ENCODE measurements around the gene DCAF15.
A peak's percentile ranks its signal among the peaks of the same experiment; 100 is the strongest.

DCAF15 gene

DNA sequence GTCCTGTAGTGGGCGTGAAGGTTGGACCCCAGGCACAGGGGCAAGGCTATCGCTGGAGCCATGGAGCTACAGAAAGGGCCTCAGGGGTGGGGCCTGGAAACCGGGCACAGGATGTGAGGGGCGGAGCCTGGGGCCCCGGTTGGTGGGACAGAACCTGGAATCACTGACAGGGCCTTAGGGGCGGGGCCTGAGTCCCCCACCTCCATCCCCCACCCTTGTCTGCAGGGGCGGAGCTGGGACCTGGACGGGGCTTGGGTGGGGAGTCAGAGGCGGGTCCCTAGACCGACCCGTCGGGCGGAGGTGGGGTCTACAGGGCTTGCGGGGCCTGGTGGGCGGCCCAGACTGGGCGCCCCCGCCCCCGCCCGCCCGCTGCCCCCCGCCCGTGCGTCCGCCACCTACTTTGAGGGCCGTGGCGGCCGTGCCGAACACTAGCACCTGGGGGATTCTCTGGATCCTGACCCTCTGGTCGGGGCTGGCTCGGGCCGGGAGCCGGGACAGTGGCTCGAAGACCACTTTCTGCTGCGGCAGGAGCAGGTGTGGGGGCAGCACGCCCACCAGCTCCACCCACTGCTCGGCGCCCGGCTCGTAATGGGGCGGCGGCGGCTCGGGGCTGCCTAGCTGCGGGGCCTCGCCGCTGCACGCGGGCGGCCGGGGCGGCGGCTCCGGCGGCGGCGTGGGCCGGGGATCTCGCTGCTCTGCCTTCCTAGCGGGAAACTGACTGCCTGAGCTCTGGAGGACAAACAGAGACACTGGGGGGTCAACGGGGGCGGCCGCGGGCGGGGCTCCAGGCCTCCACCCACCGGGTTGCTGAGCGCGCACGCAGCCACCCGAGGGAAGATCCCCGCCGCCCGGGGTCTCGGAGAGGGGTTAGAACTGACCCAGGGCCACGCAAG is 26.3 kb downstream of the DCAF15 start:
- peak; percentile 26 for DNase-seq

DNA sequence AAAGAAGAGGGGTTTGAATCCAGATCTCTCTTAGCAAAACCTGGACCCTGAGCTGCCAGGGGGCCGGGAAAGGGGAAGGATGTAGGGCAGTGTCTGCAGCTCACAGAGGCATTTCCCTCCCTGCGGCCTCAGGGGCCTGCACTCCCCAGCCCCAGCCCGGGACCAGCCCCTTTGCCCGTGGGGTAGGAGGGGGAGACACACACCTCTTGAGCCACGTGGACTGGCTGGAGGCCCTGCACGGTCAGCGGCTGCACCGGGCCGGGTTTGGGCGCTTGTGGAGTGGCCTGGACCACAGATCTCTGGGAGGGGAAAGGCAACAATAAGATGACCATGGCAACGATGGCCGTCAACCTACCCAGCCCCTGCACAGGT is 26.9 kb downstream of the DCAF15 start:
- DNase-seq: no peak

DNA sequence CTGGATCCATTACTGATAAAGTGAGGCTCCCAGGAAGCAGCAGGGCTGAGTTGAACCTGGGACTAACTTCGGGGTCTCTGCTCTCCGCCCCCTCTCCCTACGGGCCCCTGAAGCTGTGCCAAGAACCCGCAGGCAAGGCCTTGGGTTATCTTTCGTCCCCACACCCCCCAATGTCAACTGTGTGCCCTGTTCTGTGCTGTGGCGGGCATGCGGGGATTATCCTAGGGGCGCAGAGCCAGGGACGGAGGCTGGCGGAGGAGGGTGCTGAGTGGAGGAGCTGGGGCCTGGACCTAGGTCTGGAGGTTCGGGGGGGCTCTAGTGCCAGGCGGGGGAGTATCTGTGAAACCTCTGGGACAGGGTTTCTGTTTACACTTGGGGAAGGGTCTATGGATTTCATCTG is 27.4 kb downstream of the DCAF15 start:
- no peak for DNase-seq

DNA sequence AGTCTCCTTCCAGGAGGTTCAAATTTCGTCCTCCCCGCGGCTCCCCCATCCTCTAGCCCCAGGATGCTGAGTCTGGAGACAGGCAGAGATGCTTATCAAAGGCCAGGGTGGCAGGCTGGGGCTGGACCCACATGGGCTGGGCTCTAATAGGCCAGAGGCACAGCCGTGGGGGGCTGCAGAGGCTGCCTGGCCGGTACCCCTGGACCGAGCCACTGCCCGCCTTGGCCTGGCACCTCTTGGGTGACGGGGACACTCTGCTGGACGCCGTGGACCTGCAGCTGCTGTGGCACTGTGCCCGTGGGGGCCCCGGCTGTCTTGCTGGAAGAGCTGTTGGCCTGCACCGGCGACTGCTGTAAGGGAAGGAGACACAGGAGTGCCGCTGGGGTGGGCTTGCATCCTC is 28.0 kb downstream of the DCAF15 start:
- DNase-seq: no peak

DNA sequence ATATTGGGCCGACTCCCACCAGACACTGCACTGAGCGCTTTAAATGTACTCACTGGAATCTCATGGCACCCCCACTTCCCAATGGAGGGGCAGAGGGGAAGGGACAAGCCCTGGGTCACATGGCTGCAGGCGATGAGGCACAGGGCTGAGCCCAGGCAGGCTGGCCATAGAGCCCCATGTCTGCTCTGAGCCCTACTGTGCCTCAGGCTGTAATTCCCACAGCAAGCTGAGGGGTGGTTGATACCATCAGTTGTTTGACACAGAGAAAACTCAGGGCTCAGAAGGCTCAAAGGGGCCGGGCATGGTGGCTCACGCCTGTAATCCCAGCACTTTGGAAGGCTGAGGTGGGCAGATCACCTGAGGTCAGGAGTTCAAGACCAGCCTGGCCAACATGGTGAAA is 28.7 kb downstream of the DCAF15 start:
- DNase-seq: no peak

DNA sequence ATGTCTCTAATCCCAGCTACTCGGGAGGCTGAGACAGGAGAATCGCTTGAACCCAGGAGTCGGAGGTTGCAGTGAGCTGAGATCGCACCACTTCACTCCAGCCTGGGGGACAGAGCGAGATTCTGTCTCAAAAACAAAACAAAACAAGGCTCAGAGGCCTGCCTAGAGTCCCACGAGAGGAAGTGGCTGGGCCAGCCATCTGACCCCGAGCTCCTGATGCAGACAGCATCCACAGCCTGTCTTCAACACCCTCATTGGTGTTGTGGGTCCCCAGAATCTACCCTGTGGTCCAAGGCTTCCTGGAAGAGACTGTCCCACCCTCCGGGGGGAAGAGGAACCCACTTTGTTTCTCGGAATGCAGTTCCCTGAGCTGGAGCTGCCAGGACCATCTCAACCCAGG is 29.2 kb downstream of the DCAF15 start:
- DNase-seq: no peak

DNA sequence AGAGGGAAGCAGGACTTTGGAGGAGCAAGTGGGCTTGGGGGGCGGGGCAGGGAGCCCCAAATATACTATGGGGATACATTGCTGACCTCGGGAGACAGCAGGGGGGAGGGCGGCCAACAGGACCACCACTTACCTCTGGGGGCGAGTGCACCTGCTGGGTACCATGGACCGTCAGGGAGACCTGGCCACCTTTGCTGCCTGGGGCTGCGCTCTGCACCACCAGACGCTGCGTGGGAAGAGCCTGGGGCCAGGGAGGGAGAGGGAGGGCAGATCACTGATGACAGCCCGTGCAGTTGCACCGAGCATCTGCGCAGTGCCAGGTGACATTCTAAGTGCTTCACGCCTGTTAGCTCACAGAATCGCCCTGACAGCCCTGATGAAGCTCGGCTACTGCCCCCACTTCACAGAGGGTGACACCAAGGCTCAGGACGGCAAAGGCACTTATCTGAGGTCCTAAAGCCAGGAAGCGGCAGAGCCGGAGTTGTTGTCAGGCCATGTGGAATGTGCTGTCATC is 29.7 kb downstream of the DCAF15 start:
- DNase-seq: no peak

DNA sequence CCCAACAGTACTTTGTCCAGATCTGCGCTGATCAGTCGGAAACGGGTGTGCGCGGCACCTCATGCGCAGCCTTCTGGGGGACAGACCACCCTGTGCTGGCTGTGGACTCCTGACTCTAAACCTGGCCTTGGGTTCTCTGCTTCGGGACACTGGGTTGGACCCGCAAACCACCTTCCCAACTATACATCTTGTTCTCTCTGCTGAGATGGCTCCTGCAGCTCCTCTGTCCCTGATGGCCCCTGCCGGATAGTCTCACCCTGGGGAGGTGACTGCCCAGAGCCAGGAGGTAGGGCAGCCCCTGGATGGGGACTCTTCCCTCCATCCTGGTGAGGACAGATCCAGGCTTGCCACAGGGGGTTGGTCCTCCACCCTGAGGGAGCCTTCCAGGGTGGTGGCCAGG is 30.5 kb downstream of the DCAF15 start:
- no peak for DNase-seq

DNA sequence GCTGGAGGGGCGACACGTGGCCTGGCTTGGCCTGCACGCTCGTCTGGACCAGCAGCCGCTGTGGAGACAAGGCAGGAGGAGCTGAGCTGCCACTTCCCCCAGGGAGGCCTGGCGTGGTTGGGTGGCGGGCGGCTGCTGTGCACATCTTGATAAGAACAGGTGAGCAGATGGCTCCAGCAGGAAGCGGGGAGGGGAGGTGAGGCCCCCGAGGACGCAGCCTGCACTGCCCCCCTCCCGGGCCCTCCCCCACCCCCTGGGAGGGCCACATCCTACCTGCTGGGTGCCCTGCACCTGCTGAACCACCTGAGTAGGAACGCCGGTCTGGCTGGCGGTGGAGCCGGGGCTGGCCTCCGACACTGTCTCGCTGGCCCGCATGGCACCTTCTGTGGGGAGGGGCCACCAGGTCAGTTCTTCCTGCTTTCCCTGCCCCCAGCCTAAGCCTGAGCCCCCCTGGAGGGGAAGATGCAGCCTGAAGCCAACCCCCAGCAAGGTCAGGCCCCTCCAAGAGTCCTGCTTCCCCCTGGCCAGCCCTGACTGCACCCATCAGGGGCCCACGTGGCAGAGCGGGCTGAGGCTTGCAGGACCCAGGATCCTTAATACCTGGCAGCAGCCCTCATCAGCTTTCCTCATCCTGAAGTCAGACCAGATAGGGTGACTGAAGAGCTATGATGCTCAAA is 31.0 kb downstream of the DCAF15 start:
- no peak for DNase-seq

DNA sequence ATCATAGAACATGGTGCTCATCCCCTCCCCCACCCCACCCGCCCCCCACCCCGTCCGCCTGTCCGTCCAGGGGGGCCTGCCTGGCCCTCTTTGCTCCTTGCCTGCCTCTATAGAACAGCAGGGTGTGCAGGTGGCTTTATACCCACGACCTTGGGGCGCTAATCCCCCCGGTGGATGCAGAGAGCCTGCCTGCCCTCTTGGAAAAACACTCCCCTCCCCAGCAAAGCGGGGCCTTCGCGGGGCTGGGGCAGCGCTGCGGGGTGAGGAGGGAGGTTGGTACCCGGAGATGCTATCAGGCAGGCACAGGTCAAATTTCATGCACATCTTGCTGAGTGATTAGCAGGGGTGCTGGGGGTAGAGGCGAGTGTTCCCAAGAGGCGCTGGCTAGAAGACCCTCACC is 31.9 kb downstream of the DCAF15 start:
- DNase-seq: no peak

DNA sequence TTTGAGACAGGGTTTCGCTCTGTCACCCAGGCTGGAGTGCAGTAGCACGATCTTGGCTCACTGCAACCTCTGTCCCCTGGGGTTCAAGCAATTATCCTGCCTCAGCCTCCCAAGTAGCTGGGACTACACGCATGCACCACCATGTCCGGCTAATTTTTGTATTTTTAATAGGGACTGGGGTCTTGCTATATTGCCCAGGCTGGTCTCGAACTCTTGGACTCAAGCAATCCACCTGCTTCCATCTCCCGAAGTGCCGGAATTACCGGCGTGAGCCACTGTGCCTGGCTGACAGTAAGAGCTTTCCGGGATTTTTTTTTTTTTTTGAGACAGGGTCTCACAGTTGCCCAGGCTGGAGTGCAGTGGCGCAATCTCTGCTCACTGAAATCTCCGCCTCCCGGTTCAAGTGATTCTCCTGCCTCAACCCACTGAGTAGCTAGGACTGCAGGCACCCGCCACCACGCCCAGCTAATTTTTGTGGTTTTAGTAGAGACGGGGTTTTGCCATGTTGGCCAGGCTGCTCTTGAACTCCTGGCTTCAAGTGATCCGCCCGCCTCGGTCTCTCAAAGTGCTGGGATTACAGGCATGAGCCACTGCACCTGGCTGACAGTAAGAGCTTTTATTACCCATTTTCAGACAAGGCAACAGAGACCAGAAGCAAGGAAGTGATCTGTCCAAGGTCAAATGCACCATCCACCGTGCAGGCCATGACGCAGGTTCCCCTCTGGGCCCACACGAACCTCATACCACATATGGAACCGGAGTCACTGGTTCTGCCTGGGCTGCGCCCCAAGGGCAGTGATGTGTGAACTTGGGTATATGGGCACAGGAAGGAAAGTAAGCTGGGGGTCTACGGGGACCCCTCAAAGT is 32.8 kb downstream of the DCAF15 start:
- DNase-seq: no peak

DNA sequence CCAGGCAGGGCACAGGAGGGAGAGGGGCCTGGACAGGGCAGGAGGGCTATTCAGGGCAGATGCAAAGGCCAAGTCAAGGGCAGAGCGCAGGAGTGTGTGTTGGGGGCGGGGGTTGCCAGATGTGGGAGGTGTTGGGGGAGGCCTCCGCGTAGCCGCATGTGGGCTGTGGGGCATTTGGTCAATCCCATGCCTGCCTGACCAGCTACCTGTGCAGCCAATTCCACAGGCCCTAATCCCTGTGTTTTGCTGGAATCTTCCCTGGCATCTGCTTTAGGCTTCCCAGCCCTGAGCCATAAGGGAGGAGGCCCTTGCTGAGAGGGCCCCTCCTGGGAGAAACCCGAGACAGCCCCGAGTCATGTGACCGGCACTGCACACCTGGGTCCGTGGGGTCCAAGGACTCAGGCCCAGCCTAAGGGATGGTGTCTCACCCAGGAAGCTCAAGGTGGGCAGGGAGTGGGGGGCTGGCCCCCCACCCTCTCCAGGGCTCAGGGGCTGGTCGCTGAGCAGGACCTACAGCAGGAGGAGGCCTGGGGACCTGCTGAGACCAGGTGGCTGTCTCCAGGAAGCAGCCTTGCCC is 33.5 kb downstream of the DCAF15 start:
- DNase-seq: peak; percentile 31

DNA sequence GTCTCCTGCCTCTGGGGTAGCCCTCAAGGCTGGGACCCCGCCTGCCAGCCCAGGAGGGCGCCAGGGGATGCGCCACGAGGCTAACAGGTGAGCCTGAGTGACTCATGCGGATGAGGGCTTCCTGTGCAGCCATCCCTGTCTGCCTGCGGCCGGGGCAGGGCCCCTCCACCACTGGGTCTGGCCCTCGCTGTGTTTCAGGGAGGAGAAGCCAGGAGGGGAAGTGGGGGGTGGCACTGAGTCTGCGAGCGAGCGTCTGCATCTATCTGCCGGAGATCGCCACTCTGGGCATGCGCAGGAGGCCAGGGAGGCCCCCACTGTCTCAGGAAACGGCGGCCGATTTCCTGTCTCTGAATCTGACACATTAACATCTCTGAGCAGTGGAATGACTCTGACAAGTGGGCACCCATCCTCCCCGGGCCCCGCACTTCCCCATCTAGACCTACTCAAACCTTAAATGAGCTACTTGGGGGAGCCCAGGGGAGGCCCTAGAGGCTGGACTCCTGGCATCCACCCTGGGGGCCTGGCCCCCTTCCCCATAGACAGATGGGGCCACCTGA is 34.1 kb downstream of the DCAF15 start:
- peak; percentile 99 for DNase-seq

DNA sequence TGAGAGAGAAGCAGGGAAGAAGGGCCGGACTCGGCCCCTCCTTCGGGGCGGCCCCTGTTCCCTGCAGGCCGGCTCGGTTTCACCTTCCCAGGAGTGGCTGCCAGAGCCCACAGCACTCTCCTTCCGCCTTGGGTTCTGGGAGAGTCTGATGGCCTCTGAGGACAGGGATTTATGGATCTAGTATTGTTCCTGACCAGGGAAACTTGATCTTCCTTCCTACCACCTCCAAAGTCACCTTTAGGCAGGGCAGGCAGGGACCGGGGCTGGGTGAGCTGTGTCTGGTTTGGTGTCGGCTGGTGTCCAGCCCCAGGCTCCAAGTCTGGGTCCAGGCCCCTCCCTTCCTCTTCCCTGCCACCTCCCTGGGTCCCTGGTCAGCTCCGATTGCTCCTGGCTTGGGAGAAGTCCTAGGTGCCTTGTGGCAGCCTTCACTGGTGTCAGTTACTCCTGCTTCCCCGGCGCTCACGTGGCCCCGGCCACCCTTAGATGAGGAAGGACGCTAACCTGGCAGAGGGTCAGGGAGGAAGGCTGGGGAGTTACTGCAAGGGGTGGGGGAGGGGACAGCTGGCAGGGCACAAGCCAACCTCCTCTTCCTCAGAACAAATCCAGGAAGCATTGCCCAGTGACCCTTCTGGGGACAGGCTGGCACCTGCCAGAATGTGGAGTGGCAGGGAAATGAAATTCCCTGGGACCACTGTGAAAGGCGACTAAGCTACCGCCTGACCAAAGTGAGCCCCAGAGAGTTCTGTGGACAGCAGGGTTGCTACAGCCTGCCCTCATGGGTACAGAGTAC is 35.0 kb downstream of the DCAF15 start:
- no peak for DNase-seq

DNA sequence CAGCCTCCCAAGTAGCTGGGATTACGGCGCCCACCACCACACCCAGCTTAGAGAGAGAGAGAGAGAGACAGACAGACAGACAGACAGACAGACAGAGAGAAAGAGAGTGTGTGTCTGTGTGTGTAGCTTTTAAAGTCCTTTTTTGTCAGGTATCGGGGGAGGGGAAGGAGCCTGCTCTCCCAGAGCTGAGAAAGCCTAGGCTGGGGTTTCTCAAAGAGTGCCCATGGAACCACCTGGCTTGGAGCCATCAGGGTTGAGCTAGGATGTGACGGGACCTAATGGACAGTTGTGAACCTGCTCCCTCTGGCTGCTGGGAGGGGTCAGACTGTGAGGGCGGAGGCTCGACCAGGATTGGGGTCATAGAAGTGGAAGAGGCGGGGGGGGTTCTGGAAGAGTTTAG is 37.2 kb downstream of the DCAF15 start:
- no peak for DNase-seq

DNA sequence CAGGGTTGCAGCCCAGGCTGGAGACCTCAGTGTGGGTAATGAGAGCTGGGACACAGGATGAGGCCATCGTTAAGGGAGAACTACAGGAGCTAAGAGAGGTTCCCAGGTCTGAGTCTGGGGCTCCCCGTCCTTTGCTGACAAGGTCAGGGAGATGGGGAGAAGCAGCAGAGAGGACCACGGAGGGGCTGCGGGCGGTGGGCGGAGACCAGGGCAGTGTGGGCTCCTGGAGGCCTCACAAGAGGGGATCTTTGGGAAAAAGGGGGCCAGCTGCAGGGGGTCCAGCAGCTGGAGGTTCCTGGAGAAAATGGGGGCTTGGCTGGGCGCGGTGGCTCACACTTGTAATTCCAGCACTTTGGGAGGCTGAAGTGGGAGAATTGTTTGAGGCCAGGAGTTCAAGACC is 37.8 kb downstream of the DCAF15 start:
- no peak for DNase-seq

DNA sequence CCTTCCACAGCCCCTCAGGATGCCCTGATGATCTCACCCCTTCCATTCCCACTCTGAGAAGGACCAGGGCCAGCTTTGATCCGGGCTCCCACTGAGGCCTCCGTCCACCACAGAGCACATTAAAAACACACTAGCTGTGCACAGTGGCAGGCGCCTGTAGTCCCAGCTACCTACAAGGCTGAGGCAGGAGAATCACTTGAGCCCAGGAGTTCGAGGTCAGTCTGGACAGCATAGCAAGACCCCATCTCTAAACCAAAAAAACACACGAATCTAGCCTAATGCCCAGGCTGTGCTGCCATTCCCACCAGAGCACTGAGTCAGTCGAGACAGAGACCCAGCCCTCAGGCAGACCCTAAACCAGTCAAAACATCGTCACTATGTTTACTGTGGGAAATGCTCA is 39.7 kb downstream of the DCAF15 start:
- no peak for DNase-seq

DNA sequence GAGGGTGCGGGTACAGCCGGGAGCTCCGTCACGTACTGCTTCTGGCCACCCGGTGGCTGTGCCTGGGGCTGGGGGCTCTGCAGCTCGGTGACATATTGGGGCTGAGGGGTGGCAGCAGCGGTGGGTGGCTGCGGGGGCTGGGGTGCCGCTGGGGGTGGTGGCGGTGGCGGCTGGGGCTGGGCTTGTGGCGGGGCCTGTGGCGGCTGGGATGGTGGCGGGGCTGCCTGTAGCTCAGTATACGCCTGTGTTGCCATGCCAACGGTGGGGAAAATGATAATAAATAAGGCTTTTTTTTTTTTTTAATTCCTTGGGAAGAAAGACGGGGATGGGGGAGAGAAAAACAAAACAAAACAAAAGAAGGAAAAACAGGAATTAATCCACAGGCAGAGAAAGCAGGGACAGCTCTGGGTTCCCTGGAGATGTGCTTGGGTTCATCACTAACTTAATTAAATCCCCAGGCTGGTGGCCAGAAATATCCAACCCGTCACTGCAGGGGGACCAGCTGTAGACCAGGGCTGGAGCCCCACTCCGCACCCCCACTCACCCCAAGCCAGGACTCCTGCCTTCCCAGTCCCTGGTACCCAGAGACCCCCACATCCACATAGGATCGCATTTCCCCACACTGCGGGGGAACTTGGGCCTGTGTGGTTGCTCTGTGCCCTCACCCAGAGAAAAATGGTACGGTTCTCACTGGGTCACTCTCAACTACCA is 41.4 kb downstream of the DCAF15 start:
- no peak for DNase-seq

DNA sequence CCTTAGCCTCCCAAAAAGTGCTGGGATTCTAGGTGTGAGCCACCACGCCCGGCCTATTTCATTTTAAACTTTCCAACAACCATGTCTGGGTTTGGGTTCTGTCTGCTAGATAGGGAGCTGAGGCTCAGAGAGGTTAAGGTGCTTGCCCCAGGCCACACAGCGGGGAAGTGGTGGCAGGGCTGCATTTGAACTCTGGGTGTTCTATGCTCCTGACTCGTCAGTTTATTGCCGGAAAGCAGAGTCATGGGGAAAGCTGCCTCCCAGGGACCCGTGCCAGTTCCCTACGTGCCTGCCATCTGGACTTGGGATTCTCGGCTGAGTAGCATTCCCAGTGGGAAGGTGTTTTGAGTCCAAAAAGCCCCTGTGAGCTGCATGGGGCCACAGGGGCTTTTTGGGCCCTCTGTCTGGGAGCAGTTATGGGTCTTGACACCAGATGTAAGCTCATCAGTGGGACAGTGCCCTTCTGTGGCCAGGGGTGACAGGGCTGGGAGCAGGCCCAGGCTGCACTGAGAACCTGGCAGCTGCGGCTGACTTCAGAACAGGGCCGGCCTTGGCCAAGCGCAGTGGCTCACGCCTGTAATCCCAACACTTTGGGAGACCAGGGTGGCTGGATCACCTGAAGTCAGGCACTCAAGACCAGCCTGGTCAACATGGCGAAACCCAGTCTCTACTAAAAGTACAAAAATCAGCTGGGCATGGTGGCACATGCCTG is 42.9 kb downstream of the DCAF15 start:
- no peak for DNase-seq
